ENCODE measurements around the gene PRKAA1. TPM values are rescaled to one million over a fixed set of nuclear protein-coding genes. Genes with fewer than 3 reads are reported as not detected.

The PRKAA1 gene
- total RNA-seq, 2 donors from 2014 or later: 77.4 to 118 TPM

GRCh38 chr5:40813698-40814281 lies 15.6 kb upstream of the PRKAA1 start:
- no peak for DNase-seq

GRCh38 chr5:40812125-40812524 lies 14.0 kb upstream of the PRKAA1 start:
- H3K36me3 ChIP-seq: no peaks in the 10 kb centered on the region
- H3K4me3 ChIP-seq: no peak overlapping the region
- no peak for TF ChIP-seq CTCF (IDR thresholded peaks at IDR 0.05)
- H3K9me3 ChIP-seq: no peaks in the 10 kb centered on the region
- intact Hi-C loops (cut with DNase I): no loop called here
- no peaks in the 10 kb centered on the region for H3K27me3 ChIP-seq
- no peak for DNase-seq
- no peak overlapping the region for H3K9ac ChIP-seq (ENCODE audit: low read depth in 2 of 2, low read length in 2 of 2)
- no peaks in the 10 kb centered on the region for H3K4me1 ChIP-seq
- H3K27ac ChIP-seq: no peak overlapping the region

More at GRCh38 chr5:40813698-40814281, 15.6 kb upstream of the PRKAA1 start:
- no peaks in the 10 kb centered on the region for H3K36me3 ChIP-seq
- H3K9ac ChIP-seq (ENCODE audit: low read depth in 2 of 2, low read length in 2 of 2): no peak overlapping the region
- H3K9me3 ChIP-seq: no peaks in the 10 kb centered on the region
- no peaks in the 10 kb centered on the region for H3K27me3 ChIP-seq
- no peak overlapping the region for H3K4me3 ChIP-seq
- intact Hi-C loops (cut with DNase I): no loop called here
- no peak overlapping the region for H3K27ac ChIP-seq
- no peaks in the 10 kb centered on the region for H3K4me1 ChIP-seq
- TF ChIP-seq CTCF (IDR thresholded peaks at IDR 0.05): no peak

- Histone ChIP-seq H3K27me3 (no peaks in the 10 kb centered on the region), H3K4me3 (no peak overlapping the region), H3K9me3 (no peaks in the 10 kb centered on the region), H3K27ac (no peak overlapping the region), H3K36me3 (no peaks in the 10 kb centered on the region), H3K9ac (ENCODE audit: low read depth in 2 of 2, low read length in 2 of 2) (no peak overlapping the region), H3K4me1 (no peaks in the 10 kb centered on the region)
- intact Hi-C loops (cut with DNase I): no loop called here
- no peak for DNase-seq
- TF ChIP-seq CTCF (IDR thresholded peaks at IDR 0.05): no peak
Observed at GRCh38 chr5:40801771-40802562, 3.8 kb upstream of the PRKAA1 start.

GRCh38 chr5:40799258-40799657 lies 1.1 kb upstream of the PRKAA1 start:
- no peak for TF ChIP-seq CTCF (IDR thresholded peaks at IDR 0.05)
- Histone ChIP-seq H3K27ac (no peak overlapping the region), H3K9me3 (no peaks in the 10 kb centered on the region), H3K36me3 (no peaks in the 10 kb centered on the region), H3K9ac (ENCODE audit: low read depth in 2 of 2, low read length in 2 of 2) (no peak overlapping the region), H3K4me3 (no peak overlapping the region), H3K27me3 (no peaks in the 10 kb centered on the region), H3K4me1 (peaks cover 9% of the 10 kb centered on the region)
- intact Hi-C loops (cut with DNase I): no loop called here
- DNase-seq: no peak

- Histone ChIP-seq H3K4me1 (peaks cover 9% of the 10 kb centered on the region), H3K27ac (peak overlapping the region; percentile 96), H3K9ac (ENCODE audit: low read depth in 2 of 2, low read length in 2 of 2) (peak overlapping the region; percentile 59 to 81), H3K9me3 (no peaks in the 10 kb centered on the region), H3K36me3 (no peaks in the 10 kb centered on the region), H3K4me3 (peak overlapping the region; percentile 95), H3K27me3 (no peaks in the 10 kb centered on the region)
- no peak for DNase-seq
- intact Hi-C loops (cut with DNase I): no loop called here
- TF ChIP-seq CTCF (IDR thresholded peaks at IDR 0.05): no peak
Observed at GRCh38 chr5:40798801-40799210, 632 bp upstream of the PRKAA1 start.
